ENCODE measurements around the gene SORCS2.

GRCh38 chr4:7614350-7614949 lies 422.1 kb downstream of the SORCS2 start:
- TF ChIP-seq FOXM1 (IDR thresholded peaks at IDR 0.05; ENCODE audit: borderline replicate concordance), result no peak
- TF ChIP-seq BHLHE40 (IDR thresholded peaks at IDR 0.05; ENCODE audit: borderline replicate concordance), result no peak
- TF ChIP-seq TARDBP (IDR thresholded peaks at IDR 0.05), result no peak
- TF ChIP-seq SP1 (IDR thresholded peaks at IDR 0.05), result no peak
- no peak for TF ChIP-seq FOXA1 (IDR thresholded peaks at IDR 0.05)
- no peak for TF ChIP-seq LEF1 (IDR thresholded peaks at IDR 0.05; ENCODE audit: borderline replicate concordance)
- no peak for TF ChIP-seq NFRKB (IDR thresholded peaks at IDR 0.05)
- no peak for TF ChIP-seq ARNT (IDR thresholded peaks at IDR 0.05)
